H9 (cell line): ENCODE results near the gene SLC30A1. TPM values are rescaled to one million over a fixed set of nuclear protein-coding genes. Genes with fewer than 3 reads are reported as not detected.

Experiments
- DNase-seq: peaks from one replicate; pipeline ENCODE4 v3.0.0-alpha.2; 2017
- H2AFZ ChIP-seq: one replicate; pipeline ENCODE4 v1.6.1; 2013; ENCODE audit warnings: mild to moderate bottlenecking, low read length, control low read depth, moderate library complexity
- H2AK5ac ChIP-seq: 2 replicates; pipeline ENCODE4 v1.6.1; 2013; ENCODE audit warnings: low read length, control low read depth, mixed read lengths; ENCODE audit not compliant: insufficient read length
- H2BK120ac ChIP-seq: one replicate; pipeline ENCODE4 v1.6.1; 2013; ENCODE audit warnings: low read depth, mild to moderate bottlenecking, low read length, control low read depth, inconsistent platforms; ENCODE audit not compliant: poor library complexity, severe bottlenecking
- H2BK12ac ChIP-seq: 2 replicates; pipeline ENCODE4 v1.6.1; 2013; ENCODE audit warnings: low read length, control low read depth, mixed read lengths, low read depth; ENCODE audit not compliant: insufficient read length
- H2BK15ac ChIP-seq: 2 replicates; pipeline ENCODE4 v1.6.1; 2013; ENCODE audit warnings: low read depth, low read length, control low read depth
- H2BK20ac ChIP-seq: one replicate; pipeline ENCODE4 v1.6.1; 2013; ENCODE audit warnings: low read depth, mild to moderate bottlenecking, low read length, control low read depth, inconsistent platforms; ENCODE audit not compliant: poor library complexity, severe bottlenecking
- H2BK5ac ChIP-seq: 2 replicates; pipeline ENCODE4 v1.6.1; 2013; ENCODE audit warnings: low read length, control low read depth, mixed read lengths; ENCODE audit not compliant: insufficient read length
- H3K14ac ChIP-seq: 2 replicates; pipeline ENCODE4 v1.6.1; 2013; ENCODE audit warnings: low read length, control low read depth; ENCODE audit not compliant: insufficient read depth
- H3K18ac ChIP-seq: 2 replicates; pipeline ENCODE4 v1.6.1; 2013; ENCODE audit warnings: low read depth, mild to moderate bottlenecking, mixed read lengths, low read length, control low read depth; ENCODE audit not compliant: insufficient read length
- H3K23ac ChIP-seq: 2 replicates; pipeline ENCODE4 v1.6.1; 2013; ENCODE audit warnings: low read length, control low read depth, mixed read lengths, low read depth; ENCODE audit not compliant: insufficient read length
- H3K23me2 ChIP-seq: 2 replicates; pipeline ENCODE4 v1.6.1; 2013; ENCODE audit warnings: low read depth, mild to moderate bottlenecking, mixed read lengths, low read length, control low read depth; ENCODE audit not compliant: insufficient read length, poor library complexity, severe bottlenecking
- H3K27ac ChIP-seq: 2 replicates; pipeline ENCODE4 v1.5.1; 2013; ENCODE audit warnings: low read length, control low read depth, mixed read lengths, low read depth; ENCODE audit not compliant: insufficient read length
- H3K27me3 ChIP-seq: 2 replicates; pipeline ENCODE4 v1.6.1; 2013; ENCODE audit warnings: low read length, control low read depth, inconsistent platforms; ENCODE audit not compliant: insufficient read depth
- H3K4ac ChIP-seq: 2 replicates; pipeline ENCODE4 v1.6.1; 2013; ENCODE audit warnings: low read depth, mild to moderate bottlenecking, control low read depth, inconsistent platforms, low read length, moderate library complexity
- H3K4me1 ChIP-seq: 2 replicates; pipeline ENCODE4 v1.6.1; 2013; ENCODE audit warnings: low read length, control low read depth, inconsistent platforms; ENCODE audit not compliant: insufficient read depth
- H3K4me2 ChIP-seq: 2 replicates; pipeline ENCODE4 v1.6.1; 2013; ENCODE audit warnings: low read length, control low read depth, mixed read lengths; ENCODE audit not compliant: insufficient read length, insufficient read depth
- H3K56ac ChIP-seq: 2 replicates; pipeline ENCODE4 v1.6.1; 2013; ENCODE audit warnings: low read depth, mild to moderate bottlenecking, mixed read lengths, low read length, control low read depth; ENCODE audit not compliant: insufficient read length
- H3K79me1 ChIP-seq: 2 replicates; pipeline ENCODE4 v1.6.1; 2013; ENCODE audit warnings: low read depth, mild to moderate bottlenecking, moderate library complexity, low read length, control low read depth, inconsistent platforms; ENCODE audit not compliant: insufficient read depth, poor library complexity, severe bottlenecking
- H3K79me2 ChIP-seq: 2 replicates; pipeline ENCODE4 v1.6.1; 2013; ENCODE audit warnings: low read length, control low read depth, inconsistent platforms; ENCODE audit not compliant: insufficient read depth
- H3K9ac ChIP-seq: 2 replicates; pipeline ENCODE4 v1.6.1; 2013; ENCODE audit warnings: low read length, control low read depth, mixed read lengths; ENCODE audit not compliant: insufficient read length; ENCODE audit errors: extremely low read depth
- H3K9me3 ChIP-seq: one replicate; pipeline ENCODE4 v1.6.1; 2013; ENCODE audit warnings: low read depth, low read length, inconsistent platforms; ENCODE audit not compliant: control insufficient read depth
- H3T11ph ChIP-seq: one replicate; pipeline ENCODE4 v1.6.1; 2013; ENCODE audit warnings: mild to moderate bottlenecking, low read length, control low read depth, inconsistent platforms
- H4K20me1 ChIP-seq: one replicate; pipeline ENCODE4 v1.6.1; 2013; ENCODE audit not compliant: control insufficient read depth, insufficient read length, insufficient read depth
- H4K5ac ChIP-seq: 2 replicates; pipeline ENCODE4 v1.6.1; 2013; ENCODE audit warnings: low read depth, mild to moderate bottlenecking, mixed read lengths, low read length, control low read depth; ENCODE audit not compliant: insufficient read length
- H4K8ac ChIP-seq: replicated peaks from 2 replicates; pipeline ENCODE4 v1.6.1; 2013; ENCODE audit warnings: low read length, control low read depth, mixed read lengths, low read depth; ENCODE audit not compliant: insufficient read length
- H4K91ac ChIP-seq: 2 replicates; pipeline ENCODE4 v1.6.1; 2013; ENCODE audit warnings: low read depth, mild to moderate bottlenecking, moderate library complexity, mixed read lengths, low read length, control low read depth; ENCODE audit not compliant: insufficient read length
- H3K27ac Mint-ChIP-seq, 3 experiments: 2 replicates in 2 of 3; 3 replicates in 1 of 3; pipeline ENCODE4 v1.8.0; 2020 to 2021; ENCODE audit warnings: mixed read lengths in 3 of 3, mild to moderate bottlenecking in 1 of 3, moderate library complexity in 1 of 3
- H3K27me3 Mint-ChIP-seq: 2 replicates; pipeline ENCODE4 v1.8.0; 2021; ENCODE audit warnings: low read depth, mild to moderate bottlenecking, moderate library complexity, mixed read lengths
- H3K36me3 Mint-ChIP-seq, 3 experiments: 2 replicates in 2 of 3; 3 replicates in 1 of 3; pipeline ENCODE4 v1.8.0; 2020 to 2021; ENCODE audit warnings: low read depth in 3 of 3, mixed read lengths in 3 of 3; ENCODE audit not compliant: insufficient read depth in 1 of 3
- H3K4me1 Mint-ChIP-seq, 2 experiments: 2 replicates each; pipeline ENCODE4 v1.8.0; 2020; ENCODE audit warnings: mixed read lengths in 2 of 2
- H3K4me3 Mint-ChIP-seq, 2 experiments: 2 replicates in 1 of 2; 3 replicates in 1 of 2; pipeline ENCODE4 v1.8.0; 2020 to 2021; ENCODE audit warnings: mild to moderate bottlenecking in 2 of 2, mixed read lengths in 2 of 2, moderate library complexity in 1 of 2
- H3K9me3 Mint-ChIP-seq, 2 experiments: 2 replicates in 1 of 2; 3 replicates in 1 of 2; pipeline ENCODE4 v1.8.0; 2020; ENCODE audit warnings: mild to moderate bottlenecking in 2 of 2, mixed read lengths in 2 of 2, moderate library complexity in 1 of 2
- WGBS: extraction: QIAGEN DNeasy Blood & Tissue Kit; methylation state at CpG from one replicate; pipeline ENCODE4 v1.1.7; 2013; ENCODE audit warnings: missing lambda C conversion rate, low lambda C conversion rate, mixed read lengths; ENCODE audit not compliant: insufficient read length; ENCODE audit errors: extremely low coverage; 5-methylcytosine and 5-hydroxymethylcytosine counted together
- total RNA-seq: library from RNA; stranded (reverse); gene quantifications from 2 replicates; pipeline ENCODE4 v1.2.1, GENCODE V29; 2021
- TF ChIP-seq, protein P1 (sequence below): fragments of 200-600 bp; sonication (generic); conservative IDR thresholded peaks from 3 replicates; pipeline ENCODE4 v1.8.0; 2021; ENCODE audit warnings: antibody characterized with exemption, mild to moderate bottlenecking

Gene SLC30A1
- total RNA-seq, 1 experiment from 2014 or later: 17.1 TPM

DNA sequence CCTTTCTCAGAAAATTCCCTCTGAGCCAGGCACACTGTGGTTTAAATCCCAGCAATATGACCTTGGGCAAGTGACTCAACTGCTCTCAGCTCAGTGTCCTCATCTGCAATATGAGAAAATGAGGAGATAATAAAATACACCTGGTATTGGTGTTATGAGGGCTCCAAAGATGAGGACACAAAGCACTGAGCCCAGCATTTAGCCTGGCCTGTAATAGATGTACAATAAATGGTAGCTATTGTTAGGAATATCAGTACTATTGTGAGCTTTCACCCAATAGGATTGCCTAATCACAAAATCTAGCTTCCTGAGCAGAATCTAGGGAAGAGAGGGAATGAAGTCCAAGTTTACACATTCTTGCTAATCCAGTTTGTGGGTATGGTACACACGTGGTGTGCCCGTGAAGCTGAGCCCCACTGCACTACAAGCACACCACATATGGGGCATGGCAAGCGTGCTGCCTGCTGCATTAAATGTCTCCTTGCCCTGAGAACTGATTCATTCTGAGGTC lies 24.3 kb upstream of the SLC30A1 start:
- Histone ChIP-seq H3K18ac (no peak overlapping the region), H3K4me2 (no peak overlapping the region), H3K79me2 (no peaks in the 10 kb centered on the region), H3T11ph (no peak overlapping the region), H2BK120ac (no peak overlapping the region), H3K79me1 (no peaks in the 10 kb centered on the region), H3K14ac (no peak overlapping the region), H3K4ac (no peak overlapping the region), H2AFZ (no peak overlapping the region), H3K9me3 (no peaks in the 10 kb centered on the region), H3K27me3 (no peaks in the 10 kb centered on the region), H3K4me1 (no peaks in the 10 kb centered on the region), H4K8ac (no peak overlapping the region), H2BK20ac (no peak overlapping the region), H3K9ac (no peak overlapping the region), H4K91ac (no peak overlapping the region), H3K27ac (no peak overlapping the region), H2BK12ac (no peak overlapping the region), H4K20me1 (no peaks in the 10 kb centered on the region), H3K56ac (no peak overlapping the region), H2BK5ac (no peak overlapping the region), H3K23ac (no peak overlapping the region), H3K23me2 (no peaks in the 10 kb centered on the region), H2AK5ac (no peak overlapping the region), H2BK15ac (no peak overlapping the region), H4K5ac (no peak overlapping the region)
- H3K4me1 Mint-ChIP-seq: peaks cover 0 to 4% of the 10 kb centered on the region in 2 experiments; a peak in 1 of 4 replicates
- no peak overlapping the region for H3K4me3 Mint-ChIP-seq
- H3K27me3 Mint-ChIP-seq: peaks cover 2% of the 10 kb centered on the region; the same call in 1 of the 2 replicates
- no peaks in the 10 kb centered on the region for H3K9me3 Mint-ChIP-seq
- TF ChIP-seq, protein P1, sequence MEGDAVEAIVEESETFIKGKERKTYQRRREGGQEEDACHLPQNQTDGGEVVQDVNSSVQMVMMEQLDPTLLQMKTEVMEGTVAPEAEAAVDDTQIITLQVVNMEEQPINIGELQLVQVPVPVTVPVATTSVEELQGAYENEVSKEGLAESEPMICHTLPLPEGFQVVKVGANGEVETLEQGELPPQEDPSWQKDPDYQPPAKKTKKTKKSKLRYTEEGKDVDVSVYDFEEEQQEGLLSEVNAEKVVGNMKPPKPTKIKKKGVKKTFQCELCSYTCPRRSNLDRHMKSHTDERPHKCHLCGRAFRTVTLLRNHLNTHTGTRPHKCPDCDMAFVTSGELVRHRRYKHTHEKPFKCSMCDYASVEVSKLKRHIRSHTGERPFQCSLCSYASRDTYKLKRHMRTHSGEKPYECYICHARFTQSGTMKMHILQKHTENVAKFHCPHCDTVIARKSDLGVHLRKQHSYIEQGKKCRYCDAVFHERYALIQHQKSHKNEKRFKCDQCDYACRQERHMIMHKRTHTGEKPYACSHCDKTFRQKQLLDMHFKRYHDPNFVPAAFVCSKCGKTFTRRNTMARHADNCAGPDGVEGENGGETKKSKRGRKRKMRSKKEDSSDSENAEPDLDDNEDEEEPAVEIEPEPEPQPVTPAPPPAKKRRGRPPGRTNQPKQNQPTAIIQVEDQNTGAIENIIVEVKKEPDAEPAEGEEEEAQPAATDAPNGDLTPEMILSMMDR: no peak
- WGBS: no CpG with 5 or more reads among the region's 3 CpGs
- no peak overlapping the region for H3K27ac Mint-ChIP-seq
- no peak for DNase-seq
- no peaks in the 10 kb centered on the region for H3K36me3 Mint-ChIP-seq
